Stimulated activated CD4-positive, alpha-beta T cell treated with anti-CD3 and anti-CD28 coated beads, Interleukin-1b, Interleukin-23, amount 100 ng/mL, for 24 hours (primary cell): Measurements from ENCODE around the gene SLC44A5.
"Not testable (repeated sequence)": the region's sequence is repeated elsewhere in the genome, so short reads cannot be mapped to it uniquely, and the experiment has no call there.

Experiments used
- DNase-seq, 4 experiments: peaks; one replicate each; pipeline ENCODE4 v3.0.0-alpha.2; 2020; ENCODE audit warnings: low read depth in 4 of 4, low spot score in 1 of 4

SLC44A5 gene

GRCh38 chr1:75611014-75611413, at the start of gene SLC44A5:
SLC44A5 (minus strand) TSS chr1:75611114; CDS start chr1:75541447, 69,667 bp downstream.
- no peak for DNase-seq

- DNase-seq = no peak
Measured at GRCh38 chr1:75655931-75656330, 45.0 kb upstream of the SLC44A5 start.

DNA sequence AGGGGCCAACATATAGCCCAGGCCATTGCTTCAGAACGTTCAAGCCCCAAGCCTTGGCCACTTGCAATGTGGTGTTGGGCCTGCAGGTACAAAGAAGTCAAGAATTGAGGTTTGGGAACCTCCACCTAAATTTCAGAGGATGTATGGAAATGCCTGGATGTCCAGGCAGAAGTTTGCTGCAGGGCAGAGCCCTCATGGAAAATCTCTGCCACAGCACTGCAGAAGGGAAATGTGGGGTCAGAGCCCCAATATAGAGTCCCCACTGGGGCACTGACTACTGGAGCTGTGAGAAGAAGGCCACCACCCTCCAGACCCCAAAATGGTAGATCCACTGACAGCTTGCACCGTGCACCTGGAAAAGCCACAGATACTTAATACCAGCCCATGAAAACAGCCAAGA, 36.3 kb upstream of the SLC44A5 start:
- not testable (repeated sequence) for DNase-seq

GRCh38 chr1:75645153-75645552, 34.2 kb upstream of the SLC44A5 start:
- DNase-seq = not testable (repeated sequence)

DNA sequence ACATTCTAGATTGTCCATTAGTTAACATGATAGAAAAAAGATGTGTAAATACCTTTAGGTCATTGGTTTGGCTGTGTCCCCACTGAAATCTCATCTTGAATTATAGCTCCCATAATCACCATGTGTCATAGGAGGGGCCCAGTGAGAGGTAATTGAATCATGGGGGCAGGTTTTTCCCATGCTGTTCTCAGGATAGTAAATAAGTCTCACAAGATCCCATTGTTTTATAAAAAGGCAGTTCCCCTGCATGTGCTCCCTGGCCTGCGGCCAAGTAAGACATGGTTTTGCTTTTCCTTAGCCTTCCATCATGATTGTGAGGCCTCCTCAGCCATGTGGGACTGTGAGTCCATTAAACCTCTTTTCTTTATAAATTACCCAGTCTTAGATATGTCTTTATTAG, 32.5 kb upstream of the SLC44A5 start:
- DNase-seq = no peak

- no peak for DNase-seq
Measured at GRCh38 chr1:75641325-75641724, 30.4 kb upstream of the SLC44A5 start.

DNA sequence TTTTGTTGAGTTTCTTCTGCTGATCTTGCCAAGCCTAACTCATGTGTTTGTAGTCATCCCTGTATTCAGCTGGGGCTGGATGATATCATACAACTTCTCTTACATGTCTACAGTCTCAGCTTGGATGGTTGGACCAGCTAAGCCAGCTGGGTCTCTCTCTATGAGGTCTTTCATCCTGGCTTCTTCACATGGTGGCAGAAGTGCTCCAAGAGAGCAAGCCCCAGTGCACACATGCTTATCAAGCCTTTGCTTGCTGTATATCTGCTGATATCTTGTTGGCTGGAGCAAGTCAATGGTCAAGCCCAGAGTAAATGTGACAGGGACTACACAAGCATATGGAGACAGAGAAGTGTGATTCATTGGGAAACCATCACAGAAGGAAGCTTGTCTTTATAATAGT, 29.2 kb upstream of the SLC44A5 start:
- DNase-seq = no peak

DNA sequence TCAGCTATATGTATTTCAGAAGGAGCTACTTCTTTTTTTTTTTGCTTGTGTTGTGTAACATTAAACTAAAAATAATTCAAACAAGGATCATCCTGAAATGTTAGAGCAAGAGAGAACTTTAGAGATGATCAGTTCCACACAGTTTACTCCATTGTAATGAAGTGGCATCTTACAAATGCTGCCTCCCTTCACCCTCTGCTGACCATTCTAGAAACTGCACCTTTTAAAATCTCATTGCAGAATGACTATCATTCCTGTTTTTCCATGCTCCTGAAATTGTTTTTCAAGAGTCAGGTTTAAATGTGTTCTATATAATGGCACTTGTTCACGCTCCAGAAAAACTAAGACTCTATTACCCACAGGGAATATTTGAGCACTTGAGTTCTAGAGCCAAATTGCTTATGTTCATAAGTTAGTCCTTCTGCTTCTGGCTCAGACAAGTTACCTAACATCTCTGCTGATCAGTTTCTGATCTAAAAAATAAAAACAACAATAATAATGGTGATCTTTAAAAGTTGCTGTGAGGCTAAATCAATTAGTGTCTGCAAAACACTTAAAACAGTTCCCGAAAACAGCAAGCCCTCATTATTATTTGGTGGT, 21.5 kb upstream of the SLC44A5 start:
- DNase-seq = no peak

DNA sequence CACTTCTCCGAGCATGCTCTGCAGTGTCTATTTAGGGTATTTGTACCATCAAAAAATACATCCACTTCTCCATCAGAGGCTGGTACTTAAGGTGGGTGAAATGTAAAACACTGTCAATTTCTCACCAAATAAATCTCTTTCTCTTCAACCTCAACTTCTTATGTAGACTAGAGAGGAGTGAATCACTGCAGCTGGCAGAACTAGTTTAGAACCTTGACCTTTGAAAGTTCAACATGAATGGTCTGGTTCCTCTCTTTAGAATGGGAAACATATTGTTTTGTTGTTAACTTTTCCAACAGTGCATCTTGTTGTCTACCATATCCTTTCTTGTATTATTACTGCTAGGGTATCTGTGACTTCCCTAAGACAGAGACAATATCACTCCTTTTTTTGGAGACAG, 20.1 kb upstream of the SLC44A5 start:
- DNase-seq = no peak

DNA sequence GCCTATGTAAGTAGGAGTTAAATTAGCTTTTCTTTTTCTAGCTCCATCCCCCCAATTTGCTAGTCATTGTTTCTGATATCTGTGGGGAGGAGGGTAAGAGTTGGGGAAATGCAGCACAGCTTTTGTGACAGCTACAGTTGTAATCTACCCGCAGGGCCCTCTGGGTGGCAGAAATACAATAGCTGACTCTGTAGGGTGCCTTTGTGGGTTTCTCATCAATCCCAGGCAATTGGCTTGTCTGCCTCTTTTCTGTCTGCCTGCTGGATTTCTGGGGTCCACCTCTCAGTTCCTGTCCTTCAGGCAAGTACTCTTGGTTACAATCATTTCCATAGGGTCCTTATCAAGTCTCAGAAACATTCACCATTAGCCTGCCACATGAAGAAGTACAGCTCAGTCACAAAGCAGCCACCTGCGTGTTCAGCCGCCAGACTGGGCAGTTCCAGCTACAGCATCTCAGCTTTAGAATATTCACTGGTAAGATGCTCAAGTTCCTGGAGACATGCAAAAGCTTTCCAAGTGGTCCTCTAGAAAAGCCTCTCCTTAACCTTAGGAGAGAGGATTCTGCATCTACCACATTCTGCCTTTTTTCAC, 19.2 kb upstream of the SLC44A5 start:
- no peak for DNase-seq

DNA sequence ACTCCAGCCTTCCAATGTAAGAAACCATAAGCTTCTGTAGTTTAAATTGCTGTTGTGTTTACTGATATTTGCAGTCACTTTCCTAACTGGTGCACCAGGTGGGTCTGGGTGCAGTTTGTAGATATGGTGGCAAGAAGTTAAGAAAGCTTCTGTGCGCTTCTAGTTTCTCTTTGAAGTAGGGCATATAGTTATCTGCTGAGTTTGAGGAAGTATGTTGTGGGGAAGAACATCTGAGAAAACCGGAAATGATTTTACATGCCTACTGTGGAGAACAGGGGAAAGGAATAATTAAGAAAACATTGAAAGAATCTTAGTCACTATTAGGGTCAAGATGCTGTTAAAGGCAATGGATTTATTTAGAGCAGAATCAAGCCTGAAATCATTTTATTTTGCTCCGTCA, 14.9 kb upstream of the SLC44A5 start:
- no peak for DNase-seq

DNA sequence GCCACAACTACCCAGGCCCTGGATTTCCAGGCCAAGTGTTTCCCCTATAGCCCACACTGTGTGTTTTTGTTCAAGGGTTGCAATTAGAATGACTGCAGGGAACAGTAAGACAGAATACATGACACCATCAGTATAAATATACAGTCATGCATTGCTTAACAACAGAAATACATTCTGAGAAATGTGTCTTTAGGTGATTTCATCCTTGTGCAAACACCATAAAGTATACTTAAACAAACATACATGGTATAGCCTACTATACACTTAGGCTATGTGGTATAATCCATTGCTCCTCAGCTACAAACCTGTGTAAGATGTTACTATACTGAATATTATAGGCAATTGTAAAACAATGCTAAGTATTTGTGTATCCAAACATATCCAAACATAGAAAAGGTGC, 7.5 kb upstream of the SLC44A5 start:
- no peak for DNase-seq

DNA sequence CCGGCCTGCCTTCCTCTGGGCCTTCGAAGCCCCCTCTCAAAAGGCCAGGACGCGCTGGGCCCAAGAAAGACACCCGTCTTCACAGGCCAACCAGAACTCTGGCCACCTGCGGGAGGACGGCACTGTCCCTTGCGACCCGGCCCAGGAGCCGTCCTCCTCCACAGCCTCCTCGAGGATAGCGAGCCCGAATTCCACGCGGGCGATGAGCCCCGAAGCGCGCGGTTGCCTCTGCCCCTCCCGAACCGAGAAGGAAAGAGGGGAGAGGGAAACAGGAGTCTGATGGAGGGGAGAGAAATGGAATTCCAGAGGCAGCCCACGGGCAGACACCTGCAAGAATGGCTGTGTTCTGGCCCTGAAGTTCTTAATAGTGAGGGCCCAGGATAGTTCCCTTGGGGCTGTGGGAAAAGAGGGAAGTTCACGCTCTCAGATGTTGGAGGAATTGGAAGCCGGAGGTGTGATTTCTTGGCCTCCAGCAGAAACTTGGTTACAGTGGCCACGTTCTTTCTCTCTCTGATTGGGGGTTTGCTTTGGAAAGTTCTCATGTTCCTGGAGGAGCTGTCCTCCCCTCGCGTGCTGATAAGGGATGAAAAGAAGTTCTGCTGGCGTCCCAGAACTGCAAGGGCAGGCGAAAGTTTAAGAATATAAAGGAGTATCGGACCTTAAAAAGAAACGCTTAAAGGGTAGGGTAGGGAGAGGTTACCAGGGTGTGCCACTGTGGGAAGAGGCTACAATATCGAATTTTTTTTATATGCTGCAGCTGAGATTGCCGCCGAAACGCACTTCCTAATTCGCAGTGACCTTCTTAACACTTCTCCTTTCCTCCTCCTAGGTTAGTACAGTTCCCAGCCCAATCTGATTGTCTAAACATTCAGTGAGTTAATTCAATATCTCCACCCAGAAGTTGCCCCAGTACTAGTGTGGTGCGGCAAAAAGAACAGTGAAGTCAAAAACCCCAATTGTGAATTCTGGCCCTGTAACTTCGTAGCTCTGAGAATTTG, 5.8 kb upstream of the SLC44A5 start:
- DNase-seq = no peak

GRCh38 chr1:75615613-75616435, 4.9 kb upstream of the SLC44A5 start:
- DNase-seq = no peak

- DNase-seq = no peak
Measured at GRCh38 chr1:75614399-75614756, 3.5 kb upstream of the SLC44A5 start.

DNA sequence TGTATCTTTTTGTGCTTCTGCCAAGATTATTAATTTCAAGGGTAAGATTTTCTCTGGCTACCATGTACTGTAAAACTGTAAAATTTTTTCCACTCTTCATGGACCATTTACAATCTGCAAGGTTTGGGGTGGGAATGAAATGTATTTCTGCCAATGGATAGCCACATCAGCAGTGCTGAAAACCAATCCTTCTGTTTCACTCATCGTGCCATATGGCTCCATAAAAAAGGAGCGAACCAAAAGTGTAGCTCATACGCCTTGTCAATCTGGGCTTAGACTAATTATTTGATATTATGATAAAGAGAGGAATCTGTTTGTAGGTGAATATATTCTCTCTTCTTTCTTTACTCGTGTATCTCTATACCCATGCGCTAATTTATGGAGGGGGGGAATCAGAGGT, 3.0 kb upstream of the SLC44A5 start:
- DNase-seq = no peak

DNA sequence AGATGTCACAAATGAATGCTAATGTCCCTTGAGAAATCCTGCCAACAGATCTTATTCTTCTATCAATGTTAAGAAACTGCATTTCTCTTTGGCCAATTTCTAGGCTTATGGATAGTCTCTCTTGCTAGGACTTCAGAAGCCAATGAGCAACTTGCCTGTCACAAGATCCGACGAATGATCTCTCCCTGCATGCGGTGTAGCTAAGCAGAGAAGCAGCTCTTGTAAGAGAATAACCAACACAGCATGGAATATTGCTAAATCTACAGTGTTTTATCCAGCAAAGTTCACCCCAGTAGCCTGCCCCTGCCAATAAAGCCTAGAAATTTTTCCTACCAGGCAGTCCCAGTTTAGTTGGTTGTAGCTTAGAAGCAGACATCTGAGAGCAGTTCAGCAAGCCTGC, 2.1 kb upstream of the SLC44A5 start:
- DNase-seq = no peak

DNA sequence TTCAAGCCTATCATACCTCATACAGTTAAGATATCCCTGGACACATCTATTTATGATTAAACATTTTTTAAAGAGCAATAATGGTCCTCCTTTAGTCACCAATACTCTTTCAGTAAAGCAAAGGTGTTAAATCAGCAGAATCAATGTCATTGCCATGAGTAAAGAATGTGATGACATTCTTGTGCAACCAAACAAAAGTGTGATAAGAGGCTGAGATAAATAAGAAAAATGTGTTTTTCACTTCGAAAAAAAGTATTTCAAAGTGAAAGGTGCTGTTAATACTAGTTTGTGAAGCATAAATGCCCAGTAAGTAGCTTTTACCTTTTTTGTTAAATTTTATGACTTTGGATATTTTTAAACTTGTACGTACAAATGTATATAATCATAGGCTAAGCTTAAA, 8.4 kb downstream of the SLC44A5 start:
- DNase-seq = no peak

- DNase-seq = no peak
Measured at GRCh38 chr1:75600781-75601180, 10.1 kb downstream of the SLC44A5 start.

DNA sequence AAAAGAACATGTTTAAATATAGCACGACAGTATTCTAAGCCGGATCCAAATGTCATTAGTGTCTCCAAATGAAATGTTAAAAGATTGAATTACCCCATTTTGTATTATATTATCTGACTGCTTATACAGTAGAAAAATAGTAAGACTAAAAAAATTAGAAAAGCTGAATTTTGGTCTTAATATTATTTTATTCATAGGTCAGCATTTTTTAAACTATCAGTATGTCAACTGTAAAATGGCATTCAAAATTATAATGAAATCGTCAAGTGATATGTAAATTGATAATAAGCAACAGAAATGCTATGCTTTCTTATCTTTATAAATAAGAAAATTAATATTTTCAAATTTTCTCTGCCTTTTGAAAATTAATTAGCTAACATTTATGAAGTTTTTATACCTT, 16.6 kb downstream of the SLC44A5 start:
- DNase-seq = no peak

DNA sequence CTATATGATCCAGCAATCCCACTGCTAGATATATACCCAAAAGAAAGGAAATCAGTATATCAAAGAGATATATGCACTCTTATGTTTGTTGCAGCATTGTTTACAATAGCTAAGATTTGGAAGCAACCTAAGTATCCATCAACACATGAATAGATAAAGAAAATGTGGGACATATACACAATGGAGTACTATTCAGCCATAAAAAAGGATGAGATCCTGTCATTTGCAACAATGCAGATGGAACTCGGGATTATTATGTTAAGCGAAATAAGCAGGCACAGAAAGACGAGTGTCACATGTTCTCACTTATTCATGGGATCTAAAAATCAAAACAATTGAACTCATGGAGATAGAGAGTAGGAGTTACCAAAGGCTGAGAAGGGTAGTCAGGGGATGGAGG, 17.5 kb downstream of the SLC44A5 start:
- not testable (repeated sequence) for DNase-seq
